ENCODE results near the gene STXBP6.

The STXBP6 gene

GRCh38 chr14:25049568-25050268, at the start of gene STXBP6:
TSS of gene STXBP6 (minus strand) at chr14:25050147. CDS start at chr14:24974818, 75,329 bp downstream.
- DNase-seq (ENCODE audit: low read depth, low spot score) = no peak

- no peak for DNase-seq (ENCODE audit: low read depth, low spot score)
These were observed 47.2 kb upstream of the STXBP6 start for GRCh38 chr14:25097120-25097519.

GRCh38 chr14:25095736-25096437, 45.9 kb upstream of the STXBP6 start:
- DNase-seq (ENCODE audit: low read depth, low spot score) = no peak

DNA sequence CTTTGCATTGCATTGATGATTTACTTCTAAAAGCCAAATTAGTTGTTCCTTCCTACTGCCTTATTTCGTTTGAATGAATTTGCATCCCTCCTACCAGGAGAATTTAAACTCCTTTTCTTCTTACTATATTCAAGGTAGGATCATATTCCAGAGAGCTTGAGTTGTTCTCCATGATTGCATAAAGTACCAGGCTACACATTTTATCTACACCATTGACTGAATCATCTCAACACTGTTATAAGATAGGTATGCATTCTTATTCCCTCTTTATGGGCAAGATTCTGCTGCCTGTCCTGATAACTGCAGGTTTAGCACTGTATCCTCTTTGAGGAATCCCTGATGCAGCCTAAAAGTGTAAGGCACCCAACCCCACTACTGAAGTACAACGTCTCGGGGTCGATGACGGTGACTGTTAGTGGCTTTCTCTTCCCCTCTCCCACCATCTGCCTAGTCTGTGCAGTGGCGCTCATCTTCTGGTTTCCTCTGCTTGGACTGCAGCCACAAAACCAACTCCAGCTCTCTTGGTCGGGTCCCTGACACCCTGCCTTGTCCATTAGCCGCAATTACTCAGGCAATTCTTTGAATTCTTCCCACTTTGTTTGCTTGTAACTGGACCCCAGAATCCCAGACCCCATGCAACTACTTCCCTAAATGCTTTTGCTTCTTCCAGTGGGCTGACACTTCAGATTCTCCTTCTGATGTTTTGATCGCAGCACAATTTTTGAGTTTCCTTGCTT, 44.4 kb upstream of the STXBP6 start:
- DNase-seq (ENCODE audit: low read depth, low spot score) = no peak

DNA sequence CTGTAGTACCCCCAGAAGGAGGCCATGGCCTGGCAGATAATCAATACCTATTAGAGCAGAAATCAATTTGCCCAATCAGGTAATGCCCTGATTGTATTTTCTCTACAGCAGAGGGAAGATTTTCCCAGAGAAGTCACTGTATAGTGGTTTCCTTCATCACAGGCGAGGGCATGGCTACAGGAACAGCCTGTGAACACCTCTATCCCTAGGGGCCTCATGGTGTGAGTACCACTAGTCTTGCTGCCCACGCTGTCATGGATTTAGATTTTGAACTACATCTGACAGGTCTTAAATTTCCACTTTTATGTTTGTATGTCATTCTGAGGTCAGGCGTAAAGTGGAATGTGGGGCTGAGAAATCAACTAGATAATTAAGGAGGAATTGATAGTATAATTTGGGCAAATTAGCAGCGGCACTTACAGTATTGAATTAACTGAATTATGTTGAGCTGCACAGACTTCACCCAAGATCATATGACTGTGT, 42.4 kb upstream of the STXBP6 start:
- DNase-seq (ENCODE audit: low read depth, low spot score) = no peak

GRCh38 chr14:25090716-25091454, 40.9 kb upstream of the STXBP6 start:
- no peak for DNase-seq (ENCODE audit: low read depth, low spot score)

- DNase-seq (ENCODE audit: low read depth, low spot score) = no peak
These were observed 40.3 kb upstream of the STXBP6 start for GRCh38 chr14:25090256-25090655.

DNA sequence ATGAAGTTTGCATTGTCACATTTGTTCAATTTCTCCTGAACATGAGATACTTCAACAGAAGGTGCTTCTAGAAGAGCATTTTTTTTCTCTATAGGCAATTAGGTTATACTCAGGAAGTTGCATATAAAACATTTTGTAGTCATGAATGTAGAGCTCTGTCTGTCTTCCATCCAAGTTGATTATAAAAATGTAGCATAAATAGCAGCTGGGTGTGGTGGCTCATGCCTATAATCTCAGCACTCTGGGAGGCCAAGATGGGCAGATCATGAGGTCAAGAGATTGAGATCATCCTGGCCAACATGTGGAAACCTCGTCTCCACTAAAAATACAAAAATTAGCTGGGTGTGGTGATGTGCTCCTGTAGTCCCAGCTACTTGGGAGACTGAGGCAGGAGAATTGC, 39.5 kb upstream of the STXBP6 start:
- DNase-seq (ENCODE audit: low read depth, low spot score) = no peak

GRCh38 chr14:25086821-25087396, 37.0 kb upstream of the STXBP6 start:
- no peak for DNase-seq (ENCODE audit: low read depth, low spot score)

GRCh38 chr14:25086081-25086480, 36.1 kb upstream of the STXBP6 start:
- DNase-seq (ENCODE audit: low read depth, low spot score) = no peak

- DNase-seq (ENCODE audit: low read depth, low spot score) = no peak
These were observed 30.7 kb upstream of the STXBP6 start for GRCh38 chr14:25080682-25081081.

- no peak for DNase-seq (ENCODE audit: low read depth, low spot score)
These were observed 29.4 kb upstream of the STXBP6 start for GRCh38 chr14:25079311-25079710.

GRCh38 chr14:25074099-25074685, 24.2 kb upstream of the STXBP6 start:
- DNase-seq (ENCODE audit: low read depth, low spot score) = no peak

DNA sequence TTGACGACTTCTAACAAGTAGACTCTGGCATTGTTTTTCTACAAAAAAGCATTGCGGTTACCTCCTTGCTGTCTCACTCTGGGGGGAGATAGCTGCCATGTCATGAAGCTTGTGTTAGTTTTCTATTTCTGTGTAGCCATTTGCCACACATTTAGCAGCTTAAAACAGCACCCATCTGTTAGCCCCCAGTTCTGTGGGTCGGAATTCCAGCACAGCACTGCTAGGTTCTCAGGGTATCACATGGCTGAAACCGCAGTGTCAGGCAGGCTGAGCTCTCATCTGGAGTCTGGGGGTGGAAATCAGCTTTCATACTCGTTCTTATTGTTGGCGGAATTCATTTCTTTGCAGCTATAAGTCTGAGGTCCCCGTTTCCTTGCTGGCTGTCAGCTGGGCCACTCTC, 19.9 kb upstream of the STXBP6 start:
- no peak for DNase-seq (ENCODE audit: low read depth, low spot score)

DNA sequence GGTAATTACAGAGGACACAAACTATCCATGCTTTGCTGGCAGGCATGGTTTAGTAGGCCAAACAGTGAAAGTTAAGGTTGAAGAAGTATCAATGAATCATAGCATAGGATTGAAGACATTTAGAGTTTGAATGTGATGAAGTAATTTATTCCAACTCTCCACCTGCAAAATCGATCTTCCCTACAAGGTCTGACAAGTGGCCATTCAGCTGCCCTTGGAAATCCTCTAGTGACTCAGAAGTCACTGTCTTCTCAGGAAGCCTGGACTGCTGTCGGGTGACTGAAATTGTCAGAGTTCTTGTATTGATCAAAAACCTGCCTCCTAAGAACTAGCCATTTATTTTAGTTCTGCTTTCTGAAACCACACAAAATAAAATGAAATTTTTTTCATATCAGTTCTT, 17.7 kb upstream of the STXBP6 start:
- DNase-seq (ENCODE audit: low read depth, low spot score) = no peak

- no peak for DNase-seq (ENCODE audit: low read depth, low spot score)
These were observed 12.0 kb upstream of the STXBP6 start for GRCh38 chr14:25062022-25062321.

DNA sequence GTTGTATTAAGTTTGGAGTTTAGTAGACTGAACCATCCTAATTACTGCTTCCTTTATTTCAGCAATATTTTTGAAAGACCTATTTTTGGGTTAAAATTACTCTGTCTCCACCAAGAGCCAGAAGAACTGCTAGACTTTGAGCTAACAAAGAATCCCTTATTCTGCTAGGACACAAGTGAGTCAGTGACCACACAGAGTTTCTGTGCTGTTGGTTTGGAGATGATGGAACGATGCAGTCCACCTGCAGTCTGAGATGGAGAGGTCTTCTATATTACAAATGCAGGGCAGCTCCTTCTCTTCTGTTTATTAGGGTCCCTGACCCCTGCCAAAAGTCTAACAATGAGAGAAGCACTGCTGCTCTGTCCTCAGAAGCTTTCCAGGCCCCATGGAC, 6.7 kb upstream of the STXBP6 start:
- no peak for DNase-seq (ENCODE audit: low read depth, low spot score)

DNA sequence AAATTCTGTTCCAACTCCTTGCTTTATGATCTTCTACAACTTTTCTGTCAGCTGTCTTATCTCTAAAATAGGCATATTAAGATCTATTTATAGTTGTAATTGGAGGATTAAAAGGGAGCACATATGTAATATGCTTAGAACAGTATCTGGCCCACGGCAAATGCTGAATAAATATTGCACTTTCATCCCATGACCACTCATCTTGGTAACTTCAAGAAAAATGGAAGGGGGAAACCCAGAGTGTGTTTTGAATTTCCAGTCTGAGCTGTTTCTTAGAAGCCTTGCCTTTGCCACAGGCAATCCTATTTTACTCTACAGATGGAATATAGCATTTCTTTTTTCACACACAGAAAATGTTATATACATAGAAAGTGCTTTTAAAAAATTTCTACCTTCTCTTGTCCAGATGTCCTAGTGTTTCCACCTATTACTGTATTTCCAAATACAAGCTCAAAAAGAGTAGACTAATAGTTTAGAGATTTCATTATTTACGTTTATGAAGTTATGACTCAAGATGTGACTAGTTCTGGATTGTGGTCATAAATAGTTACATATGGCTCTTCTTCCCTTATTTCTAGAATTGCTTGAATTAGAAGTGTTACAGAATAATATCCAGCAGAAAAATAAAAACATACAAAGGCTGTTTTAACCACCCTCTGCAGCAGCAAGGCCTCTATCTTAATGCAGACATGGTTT, 6.2 kb upstream of the STXBP6 start:
- no peak for DNase-seq (ENCODE audit: low read depth, low spot score)

DNA sequence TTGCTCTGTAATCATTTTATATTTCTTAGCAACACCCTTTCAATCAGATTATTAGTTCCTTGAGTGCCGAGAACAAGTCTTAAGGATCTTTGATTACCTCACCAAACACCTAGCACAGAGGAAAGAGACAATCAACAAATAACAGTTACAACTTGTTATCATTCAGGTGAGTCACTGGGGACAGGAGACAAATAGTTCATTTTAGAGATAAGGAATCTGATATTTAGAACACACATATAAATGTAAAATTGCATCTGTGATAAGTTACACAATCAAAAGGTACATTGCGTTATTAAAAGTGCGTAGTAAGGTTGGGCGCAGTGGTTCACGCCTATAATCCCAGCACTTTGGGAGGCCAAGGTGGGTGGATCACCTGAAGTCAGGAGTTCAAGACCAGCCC, 5.1 kb upstream of the STXBP6 start:
- no peak for DNase-seq (ENCODE audit: low read depth, low spot score)

- DNase-seq (ENCODE audit: low read depth, low spot score) = no peak
These were observed 3.6 kb upstream of the STXBP6 start for GRCh38 chr14:25053585-25053984.

DNA sequence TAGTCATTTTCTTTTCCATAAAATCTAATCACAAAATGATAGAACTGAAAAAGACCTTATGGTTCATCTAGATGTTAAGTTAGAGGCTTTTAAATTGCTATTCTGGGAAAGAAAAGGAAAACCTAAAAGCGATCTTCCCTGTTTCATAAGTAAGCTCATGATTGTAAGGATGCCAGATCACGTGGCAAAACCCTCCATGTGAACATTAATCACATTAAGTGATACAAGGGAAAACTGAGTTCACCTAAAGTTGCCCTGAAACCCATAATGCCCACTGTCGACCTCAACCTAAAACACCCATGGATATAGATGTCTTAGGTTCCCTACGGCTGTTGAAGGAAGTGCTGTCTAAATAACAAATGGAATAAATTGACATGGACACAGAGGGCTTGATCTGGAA, 3.0 kb upstream of the STXBP6 start:
- no peak for DNase-seq (ENCODE audit: low read depth, low spot score)

All from activated naive CD8-positive, alpha-beta T cell treated with anti-CD3 and anti-CD28 coated beads, Interleukin-2, amount 50 U/mL, for 16 hours (primary cell).